Mesenchymal stem cell (in vitro differentiated cells and primary cell): ENCODE data around the gene TPPP.

Source experiments
- DNase-seq: peaks from one replicate; pipeline ENCODE4 v3.0.0-alpha.2; 2013
- H2AFZ ChIP-seq: one replicate; pipeline ENCODE4 v1.6.1; 2013; ENCODE audit warnings: low read depth, mild to moderate bottlenecking, control low read depth, inconsistent platforms, low read length, moderate library complexity
- H2AK5ac ChIP-seq: 2 replicates; pipeline ENCODE4 v1.6.1; 2013; ENCODE audit warnings: low read length, moderate library complexity, mild to moderate bottlenecking, inconsistent platforms; ENCODE audit not compliant: severe bottlenecking
- H2BK120ac ChIP-seq: one replicate; pipeline ENCODE4 v1.6.1; 2013; ENCODE audit warnings: low read depth, mild to moderate bottlenecking, inconsistent platforms, low read length, moderate library complexity
- H2BK12ac ChIP-seq, 2 experiments: one replicate each; pipeline ENCODE4 v1.6.1; 2013; ENCODE audit warnings: inconsistent platforms in 2 of 2, low read length in 2 of 2, mild to moderate bottlenecking in 2 of 2, moderate library complexity in 2 of 2, control low read depth in 1 of 2
- H2BK15ac ChIP-seq: one replicate; pipeline ENCODE4 v1.6.1; 2013; ENCODE audit warnings: mild to moderate bottlenecking, low read depth, inconsistent platforms; ENCODE audit not compliant: poor library complexity, severe bottlenecking
- H2BK5ac ChIP-seq: 2 replicates; pipeline ENCODE4 v1.6.1; 2013; ENCODE audit warnings: low read depth, mild to moderate bottlenecking, low read length, control low read depth, inconsistent platforms; ENCODE audit not compliant: poor library complexity, severe bottlenecking
- H3K14ac ChIP-seq, 2 experiments: one replicate each; pipeline ENCODE4 v1.6.1; 2013; ENCODE audit warnings: inconsistent platforms in 2 of 2, low read length in 2 of 2, control low read depth in 1 of 2, mild to moderate bottlenecking in 1 of 2, moderate library complexity in 1 of 2
- H3K18ac ChIP-seq, 2 experiments: one replicate each; pipeline ENCODE4 v1.6.1; 2013; ENCODE audit warnings: inconsistent platforms in 2 of 2, low read length in 2 of 2, control low read depth in 1 of 2, low read depth in 1 of 2, mild to moderate bottlenecking in 1 of 2
- H3K23ac ChIP-seq, 2 experiments: one replicate each; pipeline ENCODE4 v1.6.1; 2013; ENCODE audit warnings: inconsistent platforms in 2 of 2, low read length in 2 of 2, mild to moderate bottlenecking in 2 of 2, moderate library complexity in 2 of 2, control low read depth in 1 of 2
- H3K27ac ChIP-seq: 2 replicates; pipeline ENCODE4 v1.5.1; 2013; ENCODE audit warnings: mild to moderate bottlenecking, moderate library complexity, low read length, control low read depth, inconsistent platforms; ENCODE audit not compliant: poor library complexity, severe bottlenecking
- H3K27me3 ChIP-seq, 2 experiments: 2 replicates each; pipeline versions ENCODE4 v1.6.1 to v1.7.0; 2013; ENCODE audit warnings: low read length in 2 of 2, mild to moderate bottlenecking in 2 of 2, moderate library complexity in 2 of 2, control low read depth in 1 of 2, inconsistent platforms in 1 of 2; ENCODE audit not compliant: control insufficient read depth in 1 of 2, insufficient read depth in 1 of 2
- H3K36me3 ChIP-seq, 2 experiments: 2 replicates each; pipeline versions ENCODE4 v1.6.1 to v1.7.0; 2013; ENCODE audit warnings: low read length in 2 of 2, control low read depth in 1 of 2, inconsistent platforms in 1 of 2, low read depth in 1 of 2, mild to moderate bottlenecking in 1 of 2; ENCODE audit not compliant: insufficient read depth in 2 of 2, control insufficient read depth in 1 of 2
- H3K4ac ChIP-seq, 2 experiments: one replicate each; pipeline ENCODE4 v1.6.1; 2013; ENCODE audit warnings: inconsistent platforms in 2 of 2, low read length in 2 of 2, mild to moderate bottlenecking in 2 of 2, moderate library complexity in 2 of 2, control low read depth in 1 of 2, low read depth in 1 of 2
- H3K4me1 ChIP-seq: 2 replicates; pipeline ENCODE4 v1.6.1; 2013; ENCODE audit warnings: low read depth, low read length, control low read depth; ENCODE audit not compliant: control insufficient read depth, insufficient read depth
- H3K4me2 ChIP-seq: 2 replicates; pipeline ENCODE4 v1.6.1; 2013; ENCODE audit warnings: low read length, mild to moderate bottlenecking, inconsistent platforms; ENCODE audit not compliant: poor library complexity, severe bottlenecking
- H3K4me3 ChIP-seq, 2 experiments: 2 replicates each; pipeline versions ENCODE4 v1.5.1 to v1.7.0; 2013; ENCODE audit warnings: low read length in 2 of 2, mild to moderate bottlenecking in 2 of 2, control low read depth in 1 of 2, low read depth in 1 of 2; ENCODE audit not compliant: insufficient read depth in 1 of 2
- H3K79me1 ChIP-seq: replicated peaks from 2 replicates; pipeline ENCODE4 v1.6.1; 2013; ENCODE audit warnings: mild to moderate bottlenecking, control low read depth, low read length, inconsistent platforms; ENCODE audit not compliant: poor library complexity, severe bottlenecking
- H3K9ac ChIP-seq: 2 replicates; pipeline ENCODE4 v1.7.0; 2013; ENCODE audit warnings: mild to moderate bottlenecking, low read length, moderate library complexity
- H3K9me3 ChIP-seq: 2 replicates; pipeline ENCODE4 v1.7.0; 2013; ENCODE audit warnings: mild to moderate bottlenecking, low read length; ENCODE audit not compliant: control insufficient read depth
- H4K8ac ChIP-seq: one replicate; pipeline ENCODE4 v1.6.1; 2013; ENCODE audit warnings: inconsistent platforms, mild to moderate bottlenecking, low read length, moderate library complexity
- H4K91ac ChIP-seq: one replicate; pipeline ENCODE4 v1.6.1; 2013; ENCODE audit warnings: mild to moderate bottlenecking, low read length, inconsistent platforms
- WGBS: methylation state at CpG from one replicate; pipeline ENCODE4 v1.1.7; 2013; ENCODE audit warnings: mixed read lengths; 5-methylcytosine and 5-hydroxymethylcytosine counted together

The TPPP gene

DNA sequence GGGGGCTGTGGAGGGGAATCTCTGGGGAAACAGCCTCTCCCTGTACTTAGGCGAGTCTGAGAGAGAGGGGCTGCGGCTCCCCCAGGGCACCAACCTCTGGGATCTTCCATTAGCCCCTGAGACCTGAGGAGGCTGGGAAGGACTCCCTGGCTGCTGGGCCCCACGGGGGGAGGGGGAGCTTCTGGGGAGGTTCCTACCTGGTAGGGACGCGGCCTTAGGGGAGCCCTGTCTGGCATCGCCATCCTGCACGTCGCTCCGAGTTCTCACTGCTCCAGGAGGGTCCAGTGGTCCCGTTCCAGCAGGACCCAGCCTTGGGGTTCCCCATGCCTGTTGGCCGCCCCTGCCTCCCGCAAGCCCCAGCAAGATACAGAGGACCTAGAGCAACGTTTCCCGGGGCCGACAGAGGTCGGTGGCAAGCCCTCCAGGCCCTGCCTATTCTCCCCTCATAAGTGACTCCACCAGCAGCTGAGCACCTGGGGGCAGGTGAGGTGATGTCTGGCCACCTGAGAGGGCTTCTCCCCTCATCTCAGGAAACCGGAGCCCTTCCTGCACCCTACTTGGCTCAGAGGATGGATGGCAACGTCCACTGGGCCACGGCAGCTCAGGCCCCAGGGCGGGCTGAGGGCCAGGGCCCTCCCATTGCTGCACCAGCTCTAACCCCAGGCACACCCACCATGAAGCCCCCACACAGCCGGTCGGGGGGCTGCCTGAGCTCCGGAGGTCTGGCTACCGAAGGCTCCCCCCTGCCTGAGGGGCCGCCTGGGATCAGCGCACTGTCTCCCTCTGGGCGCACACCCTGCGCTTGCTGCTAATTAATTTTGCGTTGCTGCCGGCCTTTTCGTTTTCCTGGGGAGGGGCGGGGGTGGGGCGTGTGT lies 22.5 kb downstream of the TPPP start:
- 86% methylated on average over 33 of the region's 33 CpGs for WGBS
- Histone ChIP-seq H2BK5ac (no peak overlapping the region), H2BK12ac (no peak overlapping the region), H4K91ac (no peak overlapping the region), H3K4me2 (no peak overlapping the region), H3K18ac (no peak overlapping the region), H3K36me3 (peaks cover 5 to 23% of the 10 kb centered on the region in 2 experiments), H2AK5ac (no peak overlapping the region), H3K27me3 (peaks cover 8 to 38% of the 10 kb centered on the region in 2 experiments), H3K4ac (no peak overlapping the region), H3K14ac (no peak overlapping the region), H3K79me1 (no peaks in the 10 kb centered on the region), H3K9ac (no peak overlapping the region), H2BK120ac (no peak overlapping the region), H2BK15ac (no peak overlapping the region), H3K9me3 (no peaks in the 10 kb centered on the region), H2AFZ (no peak overlapping the region), H3K27ac (no peak overlapping the region), H3K23ac (no peak overlapping the region), H3K4me3 (no peak overlapping the region), H4K8ac (no peak overlapping the region), H3K4me1 (peaks cover 65% of the 10 kb centered on the region)
- no peak for DNase-seq

DNA sequence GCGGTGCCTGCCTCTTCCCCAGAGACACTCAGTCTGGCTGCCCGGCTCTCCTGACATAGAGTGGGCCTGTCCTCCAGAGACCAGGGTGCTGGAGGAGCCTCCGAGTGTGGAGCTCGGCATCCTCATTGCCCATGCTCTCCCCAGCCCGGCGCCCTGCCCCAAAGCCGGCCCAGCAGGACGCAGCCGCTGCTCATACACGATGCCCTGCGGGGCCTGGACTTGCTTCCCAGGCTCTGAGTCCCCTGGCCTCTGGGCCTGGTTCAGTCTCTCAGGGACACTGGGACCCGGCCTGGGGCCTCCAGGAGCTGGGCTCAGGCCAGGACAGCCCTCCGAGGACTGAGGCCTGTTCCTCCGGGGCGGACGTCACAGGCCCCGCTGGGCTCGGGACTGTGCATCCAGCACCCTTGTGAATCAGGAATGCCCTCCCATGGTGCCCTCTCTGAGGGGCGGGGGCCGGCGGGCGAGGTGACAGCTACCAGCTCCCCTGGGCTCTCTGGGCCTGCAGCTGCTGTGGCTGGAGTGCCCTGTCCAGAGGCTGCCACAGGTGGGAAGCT lies 23.2 kb downstream of the TPPP start:
- no peak overlapping the region for H2BK5ac ChIP-seq
- H3K4me3 ChIP-seq: no peak overlapping the region
- H3K9ac ChIP-seq: no peak overlapping the region
- no peak overlapping the region for H3K4me2 ChIP-seq
- DNase-seq: no peak
- peaks cover 5 to 31% of the 10 kb centered on the region in 2 experiments for H3K36me3 ChIP-seq
- no peak overlapping the region for H4K91ac ChIP-seq
- no peak overlapping the region for H2BK15ac ChIP-seq
- H3K4ac ChIP-seq: no peak overlapping the region
- H3K23ac ChIP-seq: no peak overlapping the region
- H4K8ac ChIP-seq: no peak overlapping the region
- H3K4me1 ChIP-seq: peaks cover 61% of the 10 kb centered on the region
- H3K14ac ChIP-seq: no peak overlapping the region
- no peak overlapping the region for H2AK5ac ChIP-seq
- no peak overlapping the region for H3K27ac ChIP-seq
- peaks cover 8 to 34% of the 10 kb centered on the region in 2 experiments for H3K27me3 ChIP-seq
- no peaks in the 10 kb centered on the region for H3K79me1 ChIP-seq
- no peak overlapping the region for H3K18ac ChIP-seq
- no peak overlapping the region for H2BK12ac ChIP-seq
- H2AFZ ChIP-seq: no peak overlapping the region
- H2BK120ac ChIP-seq: no peak overlapping the region
- H3K9me3 ChIP-seq: no peaks in the 10 kb centered on the region
- WGBS: 94% methylated on average over 22 of the region's 22 CpGs

GRCh38 chr5:669111-669841 lies 23.9 kb downstream of the TPPP start:
- H2BK12ac ChIP-seq: no peak overlapping the region
- peak overlapping the region; percentile 22 for H4K91ac ChIP-seq
- H3K4me1 ChIP-seq: peaks cover 63% of the 10 kb centered on the region
- no peak overlapping the region for H3K9ac ChIP-seq
- no peak overlapping the region for H3K18ac ChIP-seq
- peaks cover 5 to 37% of the 10 kb centered on the region in 2 experiments for H3K36me3 ChIP-seq
- 53% methylated on average over 40 of the region's 40 CpGs for WGBS
- no peak overlapping the region for H4K8ac ChIP-seq
- no peak overlapping the region for H3K4me3 ChIP-seq
- H3K79me1 ChIP-seq: no peaks in the 10 kb centered on the region
- peaks cover 5 to 29% of the 10 kb centered on the region in 2 experiments for H3K27me3 ChIP-seq
- no peak overlapping the region for H2BK120ac ChIP-seq
- H3K27ac ChIP-seq: no peak overlapping the region
- no peak overlapping the region for H2AK5ac ChIP-seq
- H3K23ac ChIP-seq: no peak overlapping the region
- no peak overlapping the region for H3K4ac ChIP-seq
- peak; percentile 73 for DNase-seq
- H2BK5ac ChIP-seq: no peak overlapping the region
- H3K14ac ChIP-seq: no peak overlapping the region
- H3K4me2 ChIP-seq: no peak overlapping the region
- H2AFZ ChIP-seq: no peak overlapping the region
- no peak overlapping the region for H2BK15ac ChIP-seq
- no peaks in the 10 kb centered on the region for H3K9me3 ChIP-seq
